BJ (cell line): ENCODE measurements around the gene ETFBKMT. TPM values are rescaled to one million over a fixed set of nuclear protein-coding genes. Genes with fewer than 3 reads are reported as not detected.

Source experiments
- CTCF ChIA-PET: fragments of 350-600 bp; formaldehyde crosslinking; extraction: SDS; loops from one replicate; lab custom pipeline; 2021; ENCODE audit warnings: antibody characterized with exemption, inconsistent platforms; lab: Yijun Ruan, JAX
- POLR2A ChIA-PET: fragments of 300-600 bp; sonication (Branson Sonifier 250); formaldehyde crosslinking; extraction: SDS; loops from one replicate; lab custom pipeline; 2021; ENCODE audit warnings: antibody characterized with exemption; lab: Charles Lee
- DNase-seq: peaks from one replicate; pipeline ENCODE4 v3.0.0-alpha.2; 2011; ENCODE audit warnings: low read depth
- H3K27me3 ChIP-seq: 2 replicates; pipeline ENCODE4 v1.6.0; 2011; ENCODE audit warnings: low read length; ENCODE audit not compliant: control insufficient read depth, insufficient read depth
- H3K36me3 ChIP-seq: 2 replicates; pipeline ENCODE4 v1.5.1; 2011; ENCODE audit warnings: low read length; ENCODE audit not compliant: control insufficient read depth, insufficient read depth
- H3K4me3 ChIP-seq: 2 replicates; pipeline ENCODE4 v1.5.1; 2011; ENCODE audit warnings: low read depth, mild to moderate bottlenecking, control low read depth, low read length
- CTCF ChIP-seq: IDR thresholded peaks from 2 replicates; pipeline ENCODE4 v1.5.1; 2011; ENCODE audit warnings: low read depth, mild to moderate bottlenecking, control low read depth, inconsistent platforms, low read length, moderate library complexity; ENCODE audit not compliant: insufficient read depth
- polyA plus RNA-seq: library from polyadenylated mRNA; depleted of rRNA; stranded (reverse); fragments of >200 nt; gene quantifications from 2 replicates; pipeline ENCODE4 v1.2.3, GENCODE V29; 2011

Gene ETFBKMT
- polyA plus RNA-seq, 1 experiment, result 0.94 TPM

- no peak for DNase-seq
- no peak for TF ChIP-seq CTCF
- ChIA-PET CTCF (interaction anchor here (0.6 to 1.2 kb wide), 4 partner anchors 9 to 1062 kb away, joined by 3 to 5 read pairs (median 3); no protein-coding TSS in a partner anchor), POLR2A (no interaction called here)
- H3K36me3 ChIP-seq, result no peaks in the 10 kb centered on the region
- H3K4me3 ChIP-seq, result no peak overlapping the region
- H3K27me3 ChIP-seq, result no peaks in the 10 kb centered on the region
Observed at GRCh38 chr12:31655792-31656191, 3.7 kb upstream of the ETFBKMT start.

- peak overlapping the region; percentile 72 for H3K4me3 ChIP-seq
- ChIA-PET CTCF (interaction anchor here (1.2 kb wide), 1 partner anchor 402 kb away, joined by 3 read pairs; no protein-coding TSS in a partner anchor), POLR2A (interaction anchor here (0.5 kb wide), 1 partner anchor 799 kb away, joined by 3 read pairs; no protein-coding TSS in a partner anchor)
- no peak for TF ChIP-seq CTCF
- H3K27me3 ChIP-seq, result no peaks in the 10 kb centered on the region
- H3K36me3 ChIP-seq, result peaks cover 1% of the 10 kb centered on the region; the same call in 1 of the 2 replicates
- no peak for DNase-seq
Observed at GRCh38 chr12:31658471-31659086, 909 bp upstream of the ETFBKMT start.

- CTCF ChIA-PET, result interaction anchor here (0.7 kb wide), 2 partner anchors 14 to 391 kb away, joined by 3 to 4 read pairs; no protein-coding TSS in a partner anchor
- POLR2A ChIA-PET, result interaction anchor here (0.6 kb wide), 2 partner anchors 60 to 445 kb away, joined by 4 to 8 read pairs; no protein-coding TSS in a partner anchor
- DNase-seq, result no peak
- H3K36me3 ChIP-seq, result peaks cover 1% of the 10 kb centered on the region; the same call in 1 of the 2 replicates
- H3K4me3 ChIP-seq, result no peak overlapping the region
- no peak for TF ChIP-seq CTCF
- H3K27me3 ChIP-seq, result no peaks in the 10 kb centered on the region
Observed at GRCh38 chr12:31662176-31662849, 2.8 kb downstream of the ETFBKMT start.

- no peak for DNase-seq
- no peak for TF ChIP-seq CTCF
- CTCF ChIA-PET, result interaction anchor here (0.7 kb wide), 1 partner anchor 192 kb away, joined by 4 read pairs; no protein-coding TSS in a partner anchor
- peaks cover 1% of the 10 kb centered on the region; the same call in 1 of the 2 replicates for H3K36me3 ChIP-seq
- POLR2A ChIA-PET, result no interaction called here
- H3K27me3 ChIP-seq, result no peaks in the 10 kb centered on the region
- H3K4me3 ChIP-seq, result no peak overlapping the region
Observed at GRCh38 chr12:31663576-31663975, 4.1 kb downstream of the ETFBKMT start.

GRCh38 chr12:31664038-31664437, 4.5 kb downstream of the ETFBKMT start:
- ChIA-PET POLR2A (no interaction called here), CTCF (no interaction called here)
- H3K4me3 ChIP-seq, result no peak overlapping the region
- no peak for DNase-seq
- H3K27me3 ChIP-seq, result no peaks in the 10 kb centered on the region
- TF ChIP-seq CTCF, result no peak
- H3K36me3 ChIP-seq, result peaks cover 1% of the 10 kb centered on the region; the same call in 1 of the 2 replicates
